Measurements from ENCODE around the gene ZNF691. TPM values are rescaled to one million over a fixed set of nuclear protein-coding genes. Genes with fewer than 3 reads are reported as not detected.

ZNF691 gene
- total and polyA plus RNA-seq, 2 donors (not counting 3 experiments of a cell fraction or from before 2014, with no cell fraction given): 6.6 to 6.9 TPM

GRCh38 chr1:42886046-42886739, 39.8 kb downstream of the ZNF691 start:
- Histone ChIP-seq H3K4me2 (ENCODE audit: insufficient read depth, low read length) (no peak overlapping the region), H3K27ac (ENCODE audit: insufficient read depth, low read depth, low read length) (no peak overlapping the region), H3K9me3 (replicated peaks; ENCODE audit: control insufficient read depth, insufficient read depth, low read length) (no peaks in the 10 kb centered on the region), H3K27me3 (ENCODE audit: control insufficient read depth in 2 of 2, insufficient read depth in 2 of 2, low read length in 2 of 2) (peaks cover 0 to 2% of the 10 kb centered on the region in 2 experiments), H3K36me3 (ENCODE audit: control insufficient read depth in 2 of 2, extremely low read depth in 1 of 2, insufficient read depth in 2 of 2, low read length in 2 of 2) (no peaks in the 10 kb centered on the region), H4K20me1 (replicated peaks; ENCODE audit: control insufficient read depth, extremely low read depth, insufficient read depth, low read length) (no peaks in the 10 kb centered on the region), H3K9me1 (replicated peaks; ENCODE audit: control insufficient read depth, extremely low read depth, insufficient read depth, low read length) (no peaks in the 10 kb centered on the region), H3K79me2 (ENCODE audit: control insufficient read depth, insufficient read depth, low read length) (no peaks in the 10 kb centered on the region), H2AFZ (ENCODE audit: low read depth, low read length) (no peak overlapping the region), H3K4me3 (replicated peaks in 1 of 3; ENCODE audit: insufficient read depth in 1 of 3, low read depth in 1 of 3, low read length in 3 of 3) (no peak overlapping the region), H3K4me1 (ENCODE audit: control insufficient read depth, extremely low read depth, insufficient read depth, low read length) (no peaks in the 10 kb centered on the region), H3K9ac (replicated peaks; ENCODE audit: extremely low read depth, insufficient read depth, low read length) (no peak overlapping the region)
- ChIA-PET POLR2A (no interaction called here), CTCF (no interaction called here)
- intact Hi-C loops (cut with micrococcal nuclease) (no loop called here), dilution Hi-C loops (cut with MboI; ENCODE audit: extremely low pct_ligation_motif_present, low sequenced_read_pairs) (no loop called here)
- TF ChIP-seq MYC (IDR thresholded peaks at IDR 0.05; ENCODE audit: low read depth, low read length) (no peak), FOS (IDR thresholded peaks at IDR 0.05; ENCODE audit: borderline replicate concordance, insufficient read depth, low read length) (no peak)
- TF ChIP-seq, protein P1, sequence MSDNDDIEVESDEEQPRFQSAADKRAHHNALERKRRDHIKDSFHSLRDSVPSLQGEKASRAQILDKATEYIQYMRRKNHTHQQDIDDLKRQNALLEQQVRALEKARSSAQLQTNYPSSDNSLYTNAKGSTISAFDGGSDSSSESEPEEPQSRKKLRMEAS (IDR thresholded peaks at IDR 0.05; ENCODE audit: insufficient read depth, insufficient read length): no peak
- FAIRE-seq (no peak), DNase-seq (ENCODE audit: low read depth, low spot score) (no peak)
- BruUV-seq (replicated peaks): no TSS peak

- Histone ChIP-seq H3K36me3 (ENCODE audit: control insufficient read depth in 2 of 2, extremely low read depth in 1 of 2, insufficient read depth in 2 of 2, low read length in 2 of 2) (no peaks in the 10 kb centered on the region), H3K4me3 (replicated peaks in 1 of 3; ENCODE audit: insufficient read depth in 1 of 3, low read depth in 1 of 3, low read length in 3 of 3) (no peak overlapping the region), H2AFZ (ENCODE audit: low read depth, low read length) (no peak overlapping the region), H3K9me1 (replicated peaks; ENCODE audit: control insufficient read depth, extremely low read depth, insufficient read depth, low read length) (no peaks in the 10 kb centered on the region), H4K20me1 (replicated peaks; ENCODE audit: control insufficient read depth, extremely low read depth, insufficient read depth, low read length) (no peaks in the 10 kb centered on the region), H3K27me3 (ENCODE audit: control insufficient read depth in 2 of 2, insufficient read depth in 2 of 2, low read length in 2 of 2) (peaks cover 0 to 2% of the 10 kb centered on the region in 2 experiments), H3K9ac (replicated peaks; ENCODE audit: extremely low read depth, insufficient read depth, low read length) (no peak overlapping the region), H3K9me3 (replicated peaks; ENCODE audit: control insufficient read depth, insufficient read depth, low read length) (no peaks in the 10 kb centered on the region), H3K4me2 (ENCODE audit: insufficient read depth, low read length) (no peak overlapping the region), H3K4me1 (ENCODE audit: control insufficient read depth, extremely low read depth, insufficient read depth, low read length) (no peaks in the 10 kb centered on the region), H3K27ac (ENCODE audit: insufficient read depth, low read depth, low read length) (no peak overlapping the region), H3K79me2 (ENCODE audit: control insufficient read depth, insufficient read depth, low read length) (no peaks in the 10 kb centered on the region)
- BruUV-seq (replicated peaks): no TSS peak
- no peak for FAIRE-seq
- intact Hi-C loops (cut with micrococcal nuclease): no loop called here
- CTCF ChIA-PET: no interaction called here
- dilution Hi-C loops (cut with MboI; ENCODE audit: extremely low pct_ligation_motif_present, low sequenced_read_pairs): no loop called here
- DNase-seq (ENCODE audit: low read depth, low spot score): no peak
- TF ChIP-seq, protein P2, sequence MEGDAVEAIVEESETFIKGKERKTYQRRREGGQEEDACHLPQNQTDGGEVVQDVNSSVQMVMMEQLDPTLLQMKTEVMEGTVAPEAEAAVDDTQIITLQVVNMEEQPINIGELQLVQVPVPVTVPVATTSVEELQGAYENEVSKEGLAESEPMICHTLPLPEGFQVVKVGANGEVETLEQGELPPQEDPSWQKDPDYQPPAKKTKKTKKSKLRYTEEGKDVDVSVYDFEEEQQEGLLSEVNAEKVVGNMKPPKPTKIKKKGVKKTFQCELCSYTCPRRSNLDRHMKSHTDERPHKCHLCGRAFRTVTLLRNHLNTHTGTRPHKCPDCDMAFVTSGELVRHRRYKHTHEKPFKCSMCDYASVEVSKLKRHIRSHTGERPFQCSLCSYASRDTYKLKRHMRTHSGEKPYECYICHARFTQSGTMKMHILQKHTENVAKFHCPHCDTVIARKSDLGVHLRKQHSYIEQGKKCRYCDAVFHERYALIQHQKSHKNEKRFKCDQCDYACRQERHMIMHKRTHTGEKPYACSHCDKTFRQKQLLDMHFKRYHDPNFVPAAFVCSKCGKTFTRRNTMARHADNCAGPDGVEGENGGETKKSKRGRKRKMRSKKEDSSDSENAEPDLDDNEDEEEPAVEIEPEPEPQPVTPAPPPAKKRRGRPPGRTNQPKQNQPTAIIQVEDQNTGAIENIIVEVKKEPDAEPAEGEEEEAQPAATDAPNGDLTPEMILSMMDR (IDR thresholded peaks at IDR 0.05; ENCODE audit: extremely low read depth in 1 of 2, insufficient read depth in 1 of 2, low read depth in 1 of 2, low read length in 2 of 2): no peak
- TF ChIP-seq, protein P1 (IDR thresholded peaks at IDR 0.05; ENCODE audit: insufficient read depth, insufficient read length): no peak
- no peak for TF ChIP-seq GATA2 (IDR thresholded peaks at IDR 0.05; ENCODE audit: insufficient read depth, insufficient read length, low read depth, low read length)
- TF ChIP-seq FOS (IDR thresholded peaks at IDR 0.05; ENCODE audit: borderline replicate concordance, insufficient read depth, low read length): no peak
- no peak for TF ChIP-seq POLR2A (IDR thresholded peaks at IDR 0.05; ENCODE audit: low read depth, low read length)
- TF ChIP-seq POLR2AphosphoS5 (IDR thresholded peaks at IDR 0.05; ENCODE audit: insufficient read depth, low read depth, low read length): no peak
- TF ChIP-seq MYC (IDR thresholded peaks at IDR 0.05; ENCODE audit: low read depth, low read length): no peak
- TF ChIP-seq JUN (IDR thresholded peaks at IDR 0.05; ENCODE audit: borderline replicate concordance, insufficient read depth, insufficient read length, low read depth): no peak
- TF ChIP-seq EZH2 (IDR thresholded peaks at IDR 0.05; ENCODE audit: borderline replicate concordance, low read depth, low read length, severe bottlenecking): no peak
- POLR2A ChIA-PET: no interaction called here
These were observed 40.4 kb downstream of the ZNF691 start for GRCh38 chr1:42886800-42887199.

Data from endothelial cell of umbilical vein (primary cell).